AG04449 (cell line): ENCODE measurements around the gene LARP6.
"Not testable (repeated sequence)": the region's sequence is repeated elsewhere in the genome, so short reads cannot be mapped to it uniquely, and the experiment has no call there.

ENCODE experiments used
- CTCF ChIA-PET: fragments of 350-600 bp; formaldehyde crosslinking; extraction: SDS; loops from one replicate; lab custom pipeline; 2021; ENCODE audit warnings: antibody characterized with exemption; lab: Yijun Ruan, JAX
- POLR2A ChIA-PET: fragments of 400-600, 350-600 bp; formaldehyde crosslinking; extraction: SDS; loops from one replicate; lab custom pipeline; 2020; ENCODE audit warnings: antibody characterized with exemption, inconsistent platforms; lab: Yijun Ruan, JAX
- DNase-seq: peaks from one replicate; pipeline ENCODE4 v3.0.0-alpha.2; 2010; ENCODE audit warnings: low read depth, low spot score
- H3K4me3 ChIP-seq: 2 replicates; pipeline ENCODE4 v1.5.1; 2011; ENCODE audit warnings: low read depth, mild to moderate bottlenecking, control low read depth, low read length
- TF ChIP-seq, protein P1 (sequence below): IDR thresholded peaks from one replicate; pipeline ENCODE4 v1.5.1; 2011; ENCODE audit warnings: mild to moderate bottlenecking, moderate library complexity, low read length, control low read depth, inconsistent platforms; ENCODE audit not compliant: insufficient read depth; ENCODE audit errors: missing control alignments

LARP6 gene

GRCh38 chr15:70863450-70864218 is 9.7 kb upstream of the LARP6 start:
- no peak for DNase-seq
- no peak overlapping the region for H3K4me3 ChIP-seq
- ChIA-PET POLR2A (interaction anchor here (0.6 kb wide), 1 partner anchor 10 kb away, joined by 3 read pairs; the partner anchor contains the start of gene LARP6), CTCF (interaction anchor here (0.9 to 3.5 kb wide), 7 partner anchors 9 to 197 kb away, joined by 3 to 20 read pairs (median 4); no protein-coding TSS in a partner anchor)
- TF ChIP-seq, protein P1, sequence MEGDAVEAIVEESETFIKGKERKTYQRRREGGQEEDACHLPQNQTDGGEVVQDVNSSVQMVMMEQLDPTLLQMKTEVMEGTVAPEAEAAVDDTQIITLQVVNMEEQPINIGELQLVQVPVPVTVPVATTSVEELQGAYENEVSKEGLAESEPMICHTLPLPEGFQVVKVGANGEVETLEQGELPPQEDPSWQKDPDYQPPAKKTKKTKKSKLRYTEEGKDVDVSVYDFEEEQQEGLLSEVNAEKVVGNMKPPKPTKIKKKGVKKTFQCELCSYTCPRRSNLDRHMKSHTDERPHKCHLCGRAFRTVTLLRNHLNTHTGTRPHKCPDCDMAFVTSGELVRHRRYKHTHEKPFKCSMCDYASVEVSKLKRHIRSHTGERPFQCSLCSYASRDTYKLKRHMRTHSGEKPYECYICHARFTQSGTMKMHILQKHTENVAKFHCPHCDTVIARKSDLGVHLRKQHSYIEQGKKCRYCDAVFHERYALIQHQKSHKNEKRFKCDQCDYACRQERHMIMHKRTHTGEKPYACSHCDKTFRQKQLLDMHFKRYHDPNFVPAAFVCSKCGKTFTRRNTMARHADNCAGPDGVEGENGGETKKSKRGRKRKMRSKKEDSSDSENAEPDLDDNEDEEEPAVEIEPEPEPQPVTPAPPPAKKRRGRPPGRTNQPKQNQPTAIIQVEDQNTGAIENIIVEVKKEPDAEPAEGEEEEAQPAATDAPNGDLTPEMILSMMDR, result no peak

DNA sequence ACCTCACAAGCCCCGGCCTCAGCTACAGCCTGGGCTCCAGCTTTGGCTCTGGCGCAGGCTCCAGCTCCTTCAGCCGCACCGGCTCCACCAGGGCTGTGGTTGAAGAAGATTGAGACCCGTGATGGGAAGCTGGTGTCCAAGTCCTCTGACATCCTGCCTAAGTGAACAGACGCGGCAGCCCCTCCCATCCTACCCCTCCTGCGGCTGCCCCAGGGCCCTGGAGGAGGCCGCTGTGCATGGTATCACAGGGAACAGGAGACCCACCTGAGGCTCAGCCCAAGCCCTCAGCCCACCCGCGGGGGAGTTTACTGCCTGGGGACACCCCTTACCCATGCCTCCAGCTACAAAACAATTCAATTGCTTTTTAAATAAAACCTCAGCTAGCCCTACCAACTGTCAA is 6.0 kb upstream of the LARP6 start:
- DNase-seq, result no peak
- CTCF ChIA-PET, result interaction anchor here (1.3 to 1.6 kb wide), 3 partner anchors 13 to 48 kb away, joined by 5 to 8 read pairs (median 6); no protein-coding TSS in a partner anchor
- no peak overlapping the region for H3K4me3 ChIP-seq
- POLR2A ChIA-PET, result interaction anchor here (1.4 kb wide), 1 partner anchor 10 kb away, joined by 4 read pairs; no protein-coding TSS in a partner anchor
- TF ChIP-seq, protein P1, result no peak

- TF ChIP-seq, protein P1, result no peak
- no peak overlapping the region for H3K4me3 ChIP-seq
- CTCF ChIA-PET, result interaction anchor here (1.3 to 1.6 kb wide), 3 partner anchors 14 to 48 kb away, joined by 5 to 8 read pairs (median 6); no protein-coding TSS in a partner anchor
- no peak for DNase-seq
- POLR2A ChIA-PET, result interaction anchor here (1.4 kb wide), 1 partner anchor 10 kb away, joined by 4 read pairs; no protein-coding TSS in a partner anchor
These were observed 5.5 kb upstream of the LARP6 start for GRCh38 chr15:70859322-70859908.

DNA sequence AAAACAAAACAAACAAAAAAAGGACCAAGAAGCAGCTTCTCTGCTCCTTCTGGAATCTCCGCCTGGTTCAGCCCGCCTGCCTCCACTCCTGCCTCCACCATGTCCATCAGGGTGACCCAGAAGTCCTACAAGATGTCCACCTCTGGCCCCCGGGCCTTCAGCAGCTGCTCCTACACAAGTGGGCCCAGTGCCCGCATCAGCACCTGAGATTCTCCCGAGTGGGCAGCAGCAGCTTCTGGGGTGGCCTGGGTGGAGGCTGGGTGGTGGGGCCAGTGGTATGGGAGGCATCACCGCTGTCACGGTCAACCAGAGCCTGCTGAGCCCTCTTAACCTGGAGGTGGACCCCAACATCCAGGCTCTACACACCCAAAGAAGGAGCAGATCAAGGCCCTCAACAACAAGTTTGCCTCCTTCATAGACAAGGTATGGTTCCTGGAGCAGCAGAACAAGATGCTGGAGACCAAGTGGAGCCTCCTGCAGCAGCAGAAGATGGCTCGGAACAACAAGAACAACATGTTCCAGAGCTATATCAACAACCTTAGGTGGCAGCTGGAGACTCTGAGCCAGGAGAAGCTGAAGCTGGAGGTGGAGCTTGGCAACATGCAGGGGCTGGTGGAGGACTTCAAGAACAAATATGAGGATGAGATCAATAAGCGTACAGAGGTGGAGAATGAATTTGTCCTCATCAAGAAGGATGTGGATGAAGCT is 4.8 kb upstream of the LARP6 start:
- DNase-seq, H3K4me3 ChIP-seq, POLR2A ChIA-PET: not testable (repeated sequence)
- CTCF ChIA-PET, result interaction anchor here (1.3 to 1.6 kb wide), 4 partner anchors 11 to 47 kb away, joined by 4 to 8 read pairs (median 6); no protein-coding TSS in a partner anchor

GRCh38 chr15:70857562-70858285 is 3.8 kb upstream of the LARP6 start:
- no peak for DNase-seq
- ChIA-PET CTCF (interaction anchor here (1.3 to 2.8 kb wide), 4 partner anchors 12 to 46 kb away, joined by 3 to 25 read pairs (median 7); no protein-coding TSS in a partner anchor), POLR2A (interaction anchor here (0.6 to 1.9 kb wide), 4 partner anchors 17 to 144 kb away, joined by 3 to 7 read pairs (median 6); no protein-coding TSS in a partner anchor)
- TF ChIP-seq, protein P1, result no peak
- no peak overlapping the region for H3K4me3 ChIP-seq
